HFF-Myc (cell line): ENCODE measurements around the gene GATA6.

ENCODE experiments used
- DNase-seq: peaks from one replicate; pipeline ENCODE4 v3.0.0-alpha.2; 2011; ENCODE audit warnings: low read depth; ENCODE audit errors: extremely low read depth
- H3K4me3 ChIP-seq: replicated peaks from 2 replicates; pipeline ENCODE4 v1.5.1; 2011; ENCODE audit warnings: low read depth, mild to moderate bottlenecking, control low read depth, low read length
- CTCF ChIP-seq: IDR thresholded peaks from 2 replicates; pipeline ENCODE4 v1.5.1; 2012; ENCODE audit warnings: mild to moderate bottlenecking, low read depth, low read length, control low read depth; ENCODE audit errors: missing control alignments

GATA6 gene

GRCh38 chr18:22153428-22153827, 16.0 kb upstream of the GATA6 start:
- no peak overlapping the region for H3K4me3 ChIP-seq
- no peak for DNase-seq
- TF ChIP-seq CTCF, result no peak

GRCh38 chr18:22155584-22155983, 13.8 kb upstream of the GATA6 start:
- no peak for TF ChIP-seq CTCF
- H3K4me3 ChIP-seq, result no peak overlapping the region
- no peak for DNase-seq

- no peak overlapping the region for H3K4me3 ChIP-seq
- TF ChIP-seq CTCF, result no peak
- DNase-seq, result no peak
Observed at GRCh38 chr18:22159014-22159413, 10.4 kb upstream of the GATA6 start.

- no peak for DNase-seq
- no peak overlapping the region for H3K4me3 ChIP-seq
- no peak for TF ChIP-seq CTCF
Observed at GRCh38 chr18:22161090-22161489, 8.3 kb upstream of the GATA6 start.

GRCh38 chr18:22163416-22164161, 5.8 kb upstream of the GATA6 start:
- no peak for TF ChIP-seq CTCF
- no peak overlapping the region for H3K4me3 ChIP-seq

DNA sequence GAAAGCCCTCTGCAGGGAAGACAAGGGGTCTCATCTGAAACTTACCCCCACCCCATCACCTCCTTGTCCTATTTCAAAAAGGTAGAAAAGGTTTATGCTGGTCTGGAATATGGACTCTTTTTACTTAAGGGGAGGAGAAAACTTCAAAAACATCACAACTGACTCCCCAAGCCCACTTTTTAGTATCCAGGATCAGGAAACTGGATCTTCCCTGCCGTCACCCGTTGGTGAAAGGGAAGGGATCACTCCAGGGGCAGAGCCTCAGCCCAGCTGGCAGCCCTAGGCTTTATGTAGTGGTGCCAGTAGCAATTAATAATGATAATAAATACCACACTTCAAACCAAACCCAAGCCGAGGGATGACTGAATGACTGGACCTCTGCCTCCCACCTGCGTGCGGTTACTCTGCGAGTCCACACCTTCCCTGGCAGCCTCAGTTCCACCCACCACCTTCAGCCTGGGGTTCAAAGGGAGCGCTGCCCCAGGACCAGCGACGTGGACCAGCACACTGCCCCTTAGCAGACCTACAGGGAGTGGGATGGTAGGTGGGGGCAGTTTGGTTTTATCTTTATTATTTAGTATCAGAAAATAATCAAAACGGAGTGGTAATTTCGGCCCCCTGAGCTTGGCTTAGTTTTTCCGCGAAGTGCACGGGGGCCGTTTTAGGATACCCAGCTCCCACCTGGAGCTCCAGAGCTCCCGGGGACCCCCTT, 4.9 kb upstream of the GATA6 start:
- no peak overlapping the region for H3K4me3 ChIP-seq
- TF ChIP-seq CTCF, result no peak
- DNase-seq, result no peak

More at GRCh38 chr18:22163416-22164161, 5.8 kb upstream of the GATA6 start:
- no peak for DNase-seq
